NOMO-1 treated with dmso at 0.1 percent for 144 hours (cell line): ENCODE results near the gene OR10G2.
"Not testable (repeated sequence)": the region's sequence is repeated elsewhere in the genome, so short reads cannot be mapped to it uniquely, and the experiment has no call there.

Experiments
- DNase-seq: peaks from one replicate; lab custom pipeline; 2025; ENCODE audit not compliant: unreplicated experiment; lab: John Stamatoyannopoulos, UW

The OR10G2 gene

GRCh38 chr14:21634840-21635239 lies at the start of gene OR10G2:
OR10G2 (minus strand) TSS chr14:21634940; CDS start chr14:21634842, 98 bp downstream.
- DNase-seq = no peak

DNA sequence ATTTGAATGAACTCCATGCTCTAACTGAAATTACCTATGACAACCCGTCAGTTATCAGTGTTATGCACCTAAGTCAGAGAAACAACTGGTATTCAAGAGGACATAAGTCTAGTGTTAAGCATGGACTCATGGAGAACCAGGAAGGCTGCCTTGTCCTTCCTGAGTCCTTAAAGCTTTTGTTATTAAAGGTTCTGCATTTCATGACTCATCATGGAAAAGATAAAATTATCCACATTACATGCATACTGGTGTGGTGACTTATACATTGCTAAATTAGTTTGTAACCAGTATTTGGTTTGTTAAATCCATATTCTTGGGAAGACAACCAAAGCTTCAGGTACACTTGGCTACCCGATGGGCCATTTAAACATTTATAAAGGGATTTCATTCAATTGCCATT lies 45.3 kb upstream of the OR10G2 start:
- no peak for DNase-seq

DNA sequence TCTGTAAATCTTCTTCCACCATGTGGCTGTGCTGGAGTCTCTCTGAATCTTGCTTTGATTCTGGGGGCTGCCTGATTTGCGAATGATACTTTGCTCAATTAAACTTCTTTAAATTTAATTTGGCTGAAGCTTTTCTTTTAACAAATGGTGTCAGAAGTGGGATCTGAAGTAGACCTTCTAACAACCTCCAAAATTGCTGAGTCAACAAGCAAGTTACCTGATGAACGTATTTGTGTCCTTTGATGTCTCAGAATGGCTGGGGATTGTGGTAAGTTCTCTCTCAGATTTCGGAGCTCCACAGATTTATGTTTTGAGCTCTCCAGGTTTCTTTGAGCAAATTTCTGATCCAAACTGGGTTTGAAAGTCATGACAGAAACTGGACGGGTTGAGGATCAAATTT lies 40.8 kb upstream of the OR10G2 start:
- no peak for DNase-seq

- DNase-seq = no peak
Measured at GRCh38 chr14:21673718-21674117, 39.0 kb upstream of the OR10G2 start, which contains the start of gene OR4E1. OR4E1 (minus strand) TSS chr14:21673818; CDS start chr14:21670935, 2,883 bp downstream.

- DNase-seq = no peak
Measured at GRCh38 chr14:21672116-21672515, 37.4 kb upstream of the OR10G2 start.

DNA sequence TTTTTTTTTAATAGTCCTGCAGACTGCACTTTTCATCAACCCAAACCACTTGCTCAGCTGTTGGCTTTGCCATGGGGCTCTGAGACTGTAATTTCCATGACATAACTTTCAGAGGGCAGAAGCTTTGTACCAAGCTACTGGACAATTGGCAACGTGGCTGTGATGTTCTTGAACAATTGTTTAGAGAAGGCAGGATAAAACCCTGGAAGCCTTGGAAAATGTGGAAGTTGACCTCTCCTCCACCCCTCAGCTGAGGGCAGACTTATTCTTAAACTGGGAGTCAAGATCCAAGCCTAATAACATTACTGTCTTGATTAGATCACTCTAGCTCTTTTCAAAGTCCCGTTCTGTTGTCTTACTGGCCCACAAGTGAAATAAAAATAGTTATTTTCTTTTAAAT lies 36.6 kb upstream of the OR10G2 start:
- no peak for DNase-seq

DNA sequence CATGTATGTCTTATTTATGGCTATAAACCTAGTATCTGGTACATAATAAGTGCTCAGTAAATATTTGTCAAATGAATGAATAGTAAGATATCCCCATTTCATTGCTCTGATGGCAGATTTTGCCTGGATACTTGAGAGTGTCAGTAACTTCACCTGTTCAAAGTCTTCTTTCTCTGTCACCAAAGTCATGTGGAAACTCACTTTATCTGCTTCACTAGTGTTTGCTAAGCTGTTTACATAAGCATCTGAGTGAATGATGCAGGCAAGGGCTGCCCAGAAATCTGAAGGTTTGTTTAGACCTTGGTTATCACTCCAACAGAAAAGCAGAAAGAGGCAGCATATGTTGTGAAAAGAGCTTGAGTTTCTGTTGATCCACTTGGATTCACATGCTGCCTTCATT lies 34.5 kb upstream of the OR10G2 start:
- DNase-seq = no peak

- no peak for DNase-seq
Measured at GRCh38 chr14:21668377-21668776, 33.6 kb upstream of the OR10G2 start.

- DNase-seq = no peak
Measured at GRCh38 chr14:21656980-21657379, 22.2 kb upstream of the OR10G2 start.

GRCh38 chr14:21654215-21654614 lies 19.5 kb upstream of the OR10G2 start:
- no peak for DNase-seq

DNA sequence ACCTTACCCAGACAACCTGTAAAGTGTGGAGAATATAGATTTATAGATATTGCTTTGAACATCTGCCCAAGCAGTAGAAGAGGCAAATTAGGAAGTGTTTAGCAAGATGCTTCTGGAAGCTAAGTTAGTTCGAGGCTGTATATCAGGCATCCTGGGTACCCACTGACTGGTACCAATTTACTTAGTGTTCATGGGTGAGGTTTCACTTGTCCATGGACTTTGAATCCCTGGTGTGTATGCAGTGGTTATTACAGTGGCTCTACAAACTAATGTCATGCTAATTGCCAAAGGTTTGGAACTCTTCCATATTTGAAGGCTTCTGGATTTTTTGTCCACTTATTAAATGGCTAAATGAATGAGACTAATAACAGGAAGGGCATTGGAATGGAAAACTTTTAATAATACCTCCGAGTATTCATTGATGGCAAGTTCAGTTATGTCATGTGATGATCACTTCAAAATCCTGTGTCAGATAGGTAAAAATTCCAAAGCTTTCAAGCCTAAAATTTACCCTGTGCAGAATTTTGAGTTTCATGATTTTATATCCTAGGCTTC lies 18.7 kb upstream of the OR10G2 start, which contains the start of gene OR4E2:
TSS of gene OR4E2 (plus strand) at position 505 of the 555 bp plus-strand sequence. CDS start 11,248 bp downstream, outside the sequence.
- no peak for DNase-seq

- DNase-seq = no peak
Measured at GRCh38 chr14:21652209-21652808, 17.6 kb upstream of the OR10G2 start.

GRCh38 chr14:21647380-21647779 lies 12.6 kb upstream of the OR10G2 start:
- no peak for DNase-seq

DNA sequence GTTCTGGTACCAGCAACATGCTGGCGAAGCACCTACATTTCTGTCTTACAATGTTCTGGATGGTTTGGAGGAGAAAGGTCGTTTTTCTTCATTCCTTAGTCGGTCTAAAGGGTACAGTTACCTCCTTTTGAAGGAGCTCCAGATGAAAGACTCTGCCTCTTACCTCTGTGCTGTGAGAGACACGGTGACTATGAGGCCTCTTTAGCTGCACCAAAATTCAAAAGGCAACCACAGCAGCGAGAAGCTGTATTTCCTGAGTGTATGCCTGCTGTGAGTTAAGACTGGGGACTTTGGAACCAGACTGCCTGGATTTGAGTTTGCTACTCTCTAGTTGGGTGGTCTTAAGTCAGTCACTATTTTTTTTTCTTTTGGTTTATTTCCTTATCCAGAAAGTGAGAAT lies 8.7 kb upstream of the OR10G2 start:
- no peak for DNase-seq

GRCh38 chr14:21642683-21643082 lies 7.9 kb upstream of the OR10G2 start:
- no peak for DNase-seq

- DNase-seq = no peak
Measured at GRCh38 chr14:21631084-21631483, 3.7 kb downstream of the OR10G2 start.

DNA sequence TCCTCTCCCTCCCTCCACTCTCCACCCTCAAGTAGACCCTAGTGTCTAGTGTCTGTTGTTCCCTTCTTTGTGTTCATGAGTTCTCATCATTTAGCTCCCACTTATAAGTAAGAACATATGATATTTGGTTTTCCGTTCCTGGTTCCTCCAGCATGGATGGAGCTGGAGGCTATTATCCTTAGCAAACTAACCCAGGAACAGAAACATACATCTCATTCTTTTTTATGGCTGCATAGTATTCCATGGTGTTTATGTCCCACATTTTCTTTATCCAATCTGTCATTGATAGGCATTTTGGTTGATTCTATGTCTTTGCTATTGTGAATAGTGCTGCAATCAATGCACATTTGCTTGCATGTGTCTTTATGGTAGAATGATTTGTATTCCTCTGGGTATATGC lies 4.2 kb downstream of the OR10G2 start:
- DNase-seq = not testable (repeated sequence)

DNA sequence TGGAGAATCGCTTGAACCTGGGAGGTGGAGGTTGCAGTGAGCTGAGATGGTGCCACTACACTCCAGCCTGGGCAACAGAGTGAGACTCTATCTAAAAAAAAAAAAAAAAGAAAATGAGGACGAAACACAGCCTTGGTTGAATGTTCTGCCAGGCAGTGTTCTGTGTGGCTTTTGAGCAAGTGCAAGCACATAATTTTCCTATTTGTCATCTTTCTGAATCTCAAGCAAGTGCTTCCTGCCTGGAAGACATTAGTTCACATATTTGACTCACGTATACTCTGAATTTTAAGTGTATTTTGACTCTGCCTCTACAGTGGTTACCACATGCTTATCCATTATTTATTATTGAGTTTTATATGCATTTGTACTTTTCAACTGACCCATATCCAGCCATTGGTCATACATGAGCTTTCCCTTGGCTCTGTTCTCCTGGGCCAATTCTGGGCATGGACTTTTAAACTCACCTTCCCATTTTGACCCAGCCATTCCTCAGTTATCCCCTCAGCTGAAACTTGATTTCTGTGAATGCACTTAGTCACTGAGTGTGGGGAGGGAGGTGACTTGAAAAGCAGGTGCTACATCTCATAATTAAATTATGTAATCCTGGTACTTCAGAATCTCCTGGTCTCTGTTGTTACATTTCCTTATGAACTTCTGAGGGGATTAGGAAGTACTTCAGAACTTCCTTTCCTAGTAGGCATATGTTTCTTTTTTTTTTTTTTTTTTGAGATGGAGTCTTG lies 8.1 kb downstream of the OR10G2 start:
- no peak for DNase-seq

DNA sequence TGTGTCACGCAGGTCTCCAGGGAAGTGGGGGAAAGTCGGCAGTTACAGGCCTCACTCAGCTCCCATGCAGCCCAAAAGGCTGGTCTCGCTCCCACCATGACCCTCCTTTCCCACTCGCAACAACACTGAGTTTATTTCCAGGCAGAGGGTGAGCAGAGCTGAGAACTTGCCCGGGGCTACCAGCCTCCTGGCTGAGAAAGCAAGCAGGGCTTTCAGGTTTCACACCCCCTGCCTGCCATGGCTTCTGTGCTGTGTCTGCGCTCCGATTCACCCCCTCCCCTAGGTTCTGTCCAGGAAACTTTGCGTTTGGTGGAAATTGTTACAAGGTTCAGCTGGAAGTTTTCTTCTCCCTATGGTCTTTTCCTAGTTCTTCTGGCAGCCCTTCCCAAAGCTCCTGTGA lies 17.1 kb downstream of the OR10G2 start:
- DNase-seq = no peak

GRCh38 chr14:21614240-21614639 lies 20.5 kb downstream of the OR10G2 start:
- no peak for DNase-seq

- DNase-seq = no peak
Measured at GRCh38 chr14:21612324-21612723, 22.4 kb downstream of the OR10G2 start.

DNA sequence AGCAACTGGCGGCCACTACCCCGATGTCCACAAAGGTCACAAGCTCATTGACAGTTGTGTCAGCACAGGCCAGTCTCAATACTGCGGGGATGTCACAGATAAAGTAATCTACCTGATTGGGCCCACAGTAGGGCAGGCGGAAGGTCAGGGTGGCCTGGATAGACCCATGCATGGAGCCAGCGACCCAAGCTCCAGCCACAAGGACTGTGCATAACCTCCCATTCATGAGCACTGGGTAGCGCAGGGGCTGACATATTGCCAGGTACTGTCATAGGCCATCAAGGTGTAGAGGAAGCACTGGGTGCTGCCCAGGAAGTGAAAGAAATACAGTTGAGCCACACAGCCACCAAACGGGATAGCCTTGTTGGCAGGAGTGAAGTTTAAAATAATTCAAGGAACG lies 32.6 kb downstream of the OR10G2 start:
- not testable (repeated sequence) for DNase-seq
